ENCODE results near the gene ITPR1.

DNA sequence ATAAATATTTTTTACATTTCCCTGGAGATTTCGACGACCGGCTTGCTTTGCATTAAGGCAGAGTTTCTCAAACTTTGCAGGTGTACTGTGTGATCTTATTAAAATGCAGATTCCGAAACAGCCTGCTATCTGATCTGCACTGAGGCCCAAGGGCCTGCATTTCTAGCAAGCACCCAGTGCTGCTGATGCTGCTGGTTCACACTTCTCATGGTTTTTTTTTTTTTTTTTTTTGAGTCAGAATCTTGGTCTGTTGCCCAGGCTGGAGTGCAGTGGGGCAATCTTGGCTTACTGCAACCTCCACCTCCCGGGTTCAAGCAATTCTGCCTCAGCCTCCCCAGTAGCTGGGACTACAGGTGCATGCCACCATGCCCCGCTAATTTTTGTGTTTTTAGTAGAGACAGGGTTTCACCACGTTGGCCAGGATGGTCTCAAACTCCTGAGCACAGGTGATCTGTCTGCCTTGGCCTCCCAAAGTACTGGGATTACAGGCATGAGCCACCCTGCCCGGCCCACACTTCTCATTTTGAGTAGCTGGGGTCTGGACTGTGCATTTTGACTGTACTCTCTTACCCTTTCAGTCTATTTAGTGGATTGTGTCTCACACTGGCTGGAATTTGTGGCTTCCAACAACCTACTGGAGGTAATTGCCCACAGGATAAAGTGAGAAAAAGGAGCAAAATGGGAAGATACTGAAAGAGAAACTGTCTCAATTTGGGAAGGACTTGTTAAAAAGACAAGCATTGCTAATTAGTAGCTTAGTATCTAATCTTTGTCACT, 94.1 kb downstream of the ITPR1 start:
- TF ChIP-seq, protein P1, sequence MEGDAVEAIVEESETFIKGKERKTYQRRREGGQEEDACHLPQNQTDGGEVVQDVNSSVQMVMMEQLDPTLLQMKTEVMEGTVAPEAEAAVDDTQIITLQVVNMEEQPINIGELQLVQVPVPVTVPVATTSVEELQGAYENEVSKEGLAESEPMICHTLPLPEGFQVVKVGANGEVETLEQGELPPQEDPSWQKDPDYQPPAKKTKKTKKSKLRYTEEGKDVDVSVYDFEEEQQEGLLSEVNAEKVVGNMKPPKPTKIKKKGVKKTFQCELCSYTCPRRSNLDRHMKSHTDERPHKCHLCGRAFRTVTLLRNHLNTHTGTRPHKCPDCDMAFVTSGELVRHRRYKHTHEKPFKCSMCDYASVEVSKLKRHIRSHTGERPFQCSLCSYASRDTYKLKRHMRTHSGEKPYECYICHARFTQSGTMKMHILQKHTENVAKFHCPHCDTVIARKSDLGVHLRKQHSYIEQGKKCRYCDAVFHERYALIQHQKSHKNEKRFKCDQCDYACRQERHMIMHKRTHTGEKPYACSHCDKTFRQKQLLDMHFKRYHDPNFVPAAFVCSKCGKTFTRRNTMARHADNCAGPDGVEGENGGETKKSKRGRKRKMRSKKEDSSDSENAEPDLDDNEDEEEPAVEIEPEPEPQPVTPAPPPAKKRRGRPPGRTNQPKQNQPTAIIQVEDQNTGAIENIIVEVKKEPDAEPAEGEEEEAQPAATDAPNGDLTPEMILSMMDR (conservative IDR thresholded peaks at IDR 0.05; ENCODE audit: low read depth, low read length) = no peak
- no peak for TF ChIP-seq EZH2 (IDR thresholded peaks at IDR 0.05; ENCODE audit: low read length, unreplicated experiment)
- no peak for TF ChIP-seq EZH2phosphoT487 (IDR thresholded peaks at IDR 0.05; ENCODE audit: borderline replicate concordance, low read length)
